B cell (primary cell): ENCODE results near the gene MROH8.

Experiments
- EZH2 ChIP-seq: IDR thresholded peaks from 2 replicates; pipeline ENCODE4 v1.6.1; 2012; ENCODE audit warnings: borderline replicate concordance, low read depth, mild to moderate bottlenecking, moderate library complexity, low read length; ENCODE audit not compliant: insufficient read depth, poor library complexity, severe bottlenecking
- TF ChIP-seq, protein P1 (sequence below): fragments of 200-600 bp; IDR thresholded peaks from one replicate; pipeline ENCODE4 v1.8.0; 2022; ENCODE audit warnings: antibody characterized with exemption, mild to moderate bottlenecking

DNA sequence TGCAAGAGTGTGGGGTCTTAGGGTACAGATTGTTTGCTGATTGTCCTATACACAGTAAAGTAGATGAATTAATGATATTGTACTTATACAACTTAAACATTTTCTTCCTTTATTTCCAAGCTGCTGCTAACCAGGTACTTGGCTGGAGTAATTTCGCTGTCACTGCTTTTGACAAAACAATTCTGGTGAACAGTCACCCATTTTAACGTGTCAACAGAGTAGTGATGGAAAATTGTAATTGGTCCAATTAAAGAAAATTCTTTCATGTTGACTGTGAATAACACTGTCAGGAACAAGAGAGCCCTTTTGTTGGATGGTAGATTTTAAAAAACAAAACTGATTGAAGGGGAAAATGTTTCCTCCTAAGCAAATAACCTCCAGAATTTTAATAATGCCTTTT, 26.4 kb upstream of the MROH8 start:
- TF ChIP-seq, protein P1, sequence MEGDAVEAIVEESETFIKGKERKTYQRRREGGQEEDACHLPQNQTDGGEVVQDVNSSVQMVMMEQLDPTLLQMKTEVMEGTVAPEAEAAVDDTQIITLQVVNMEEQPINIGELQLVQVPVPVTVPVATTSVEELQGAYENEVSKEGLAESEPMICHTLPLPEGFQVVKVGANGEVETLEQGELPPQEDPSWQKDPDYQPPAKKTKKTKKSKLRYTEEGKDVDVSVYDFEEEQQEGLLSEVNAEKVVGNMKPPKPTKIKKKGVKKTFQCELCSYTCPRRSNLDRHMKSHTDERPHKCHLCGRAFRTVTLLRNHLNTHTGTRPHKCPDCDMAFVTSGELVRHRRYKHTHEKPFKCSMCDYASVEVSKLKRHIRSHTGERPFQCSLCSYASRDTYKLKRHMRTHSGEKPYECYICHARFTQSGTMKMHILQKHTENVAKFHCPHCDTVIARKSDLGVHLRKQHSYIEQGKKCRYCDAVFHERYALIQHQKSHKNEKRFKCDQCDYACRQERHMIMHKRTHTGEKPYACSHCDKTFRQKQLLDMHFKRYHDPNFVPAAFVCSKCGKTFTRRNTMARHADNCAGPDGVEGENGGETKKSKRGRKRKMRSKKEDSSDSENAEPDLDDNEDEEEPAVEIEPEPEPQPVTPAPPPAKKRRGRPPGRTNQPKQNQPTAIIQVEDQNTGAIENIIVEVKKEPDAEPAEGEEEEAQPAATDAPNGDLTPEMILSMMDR: no peak
- TF ChIP-seq EZH2: no peak
